HEK293 (cell line): Measurements from ENCODE around the gene RNF149.

Source experiments
- GLIS2 ChIP-seq: fragments of 450-650 bp; formaldehyde crosslinking; IDR thresholded peaks from 2 replicates; pipeline ENCODE4 v1.5.1; 2016; ENCODE audit warnings: missing biosample characterization, missing genetic modification characterization
- KLF1 ChIP-seq: fragments of 450-650 bp; formaldehyde crosslinking; IDR thresholded peaks from 2 replicates; pipeline ENCODE4 v1.5.1; 2016; ENCODE audit warnings: missing biosample characterization, missing genetic modification characterization
- MZF1 ChIP-seq: fragments of 450-650 bp; formaldehyde crosslinking; IDR thresholded peaks from 2 replicates; pipeline ENCODE4 v1.5.1; 2017; ENCODE audit warnings: missing biosample characterization, missing genetic modification characterization, borderline replicate concordance
- PATZ1 ChIP-seq: fragments of 450-650 bp; formaldehyde crosslinking; IDR thresholded peaks from 2 replicates; pipeline ENCODE4 v1.5.1; 2016; ENCODE audit warnings: missing biosample characterization, missing genetic modification characterization
- SCRT1 ChIP-seq: fragments of 450-650 bp; formaldehyde crosslinking; IDR thresholded peaks from 2 replicates; pipeline ENCODE4 v1.5.1; 2016; ENCODE audit warnings: missing biosample characterization, missing genetic modification characterization, borderline replicate concordance
- SP7 ChIP-seq: fragments of 450-650 bp; formaldehyde crosslinking; IDR thresholded peaks from 2 replicates; pipeline ENCODE4 v1.5.1; 2016; ENCODE audit warnings: missing biosample characterization, missing genetic modification characterization
- TSHZ1 ChIP-seq: fragments of 450-650 bp; formaldehyde crosslinking; IDR thresholded peaks from 2 replicates; pipeline ENCODE4 v1.5.1; 2016; ENCODE audit warnings: missing biosample characterization, missing genetic modification characterization, borderline replicate concordance
- YY2 ChIP-seq: fragments of 450-650 bp; formaldehyde crosslinking; IDR thresholded peaks from 2 replicates; pipeline ENCODE4 v1.5.1; 2016; ENCODE audit warnings: missing biosample characterization, missing genetic modification characterization
- ZBTB10 ChIP-seq: fragments of 450-650 bp; formaldehyde crosslinking; IDR thresholded peaks from 2 replicates; pipeline ENCODE4 v1.5.1; 2016; ENCODE audit warnings: missing biosample characterization, missing genetic modification characterization
- ZBTB11 ChIP-seq: fragments of 450-650 bp; formaldehyde crosslinking; conservative IDR thresholded peaks from 2 replicates; pipeline ENCODE4 v1.5.1; 2016; ENCODE audit warnings: low read depth, missing biosample characterization, missing genetic modification characterization
- ZBTB20 ChIP-seq: fragments of 450-650 bp; formaldehyde crosslinking; IDR thresholded peaks from 2 replicates; pipeline ENCODE4 v1.5.1; 2016; ENCODE audit warnings: missing biosample characterization, missing genetic modification characterization
- ZBTB21 ChIP-seq: fragments of 450-650 bp; formaldehyde crosslinking; IDR thresholded peaks from 2 replicates; pipeline ENCODE4 v1.5.1; 2017; ENCODE audit warnings: missing biosample characterization, missing genetic modification characterization
- ZNF121 ChIP-seq: fragments of 450-650 bp; formaldehyde crosslinking; IDR thresholded peaks from 2 replicates; pipeline ENCODE4 v1.5.1; 2016; ENCODE audit warnings: missing biosample characterization, missing genetic modification characterization
- ZNF132 ChIP-seq: fragments of 450-650 bp; formaldehyde crosslinking; IDR thresholded peaks from 2 replicates; pipeline ENCODE4 v1.5.1; 2017; ENCODE audit warnings: missing biosample characterization, missing genetic modification characterization, borderline replicate concordance
- ZNF174 ChIP-seq: fragments of 450-650 bp; formaldehyde crosslinking; IDR thresholded peaks from 2 replicates; pipeline ENCODE4 v1.5.0; 2017; ENCODE audit warnings: missing biosample characterization, mild to moderate bottlenecking, missing genetic modification characterization
- ZNF341 ChIP-seq: fragments of 450-650 bp; formaldehyde crosslinking; IDR thresholded peaks from 2 replicates; pipeline ENCODE4; 2016; ENCODE audit warnings: low read depth, missing biosample characterization, missing genetic modification characterization
- ZNF350 ChIP-seq: fragments of 450-650 bp; formaldehyde crosslinking; IDR thresholded peaks from 2 replicates; pipeline ENCODE4 v1.5.0; 2017; ENCODE audit warnings: missing biosample characterization, mild to moderate bottlenecking, missing genetic modification characterization
- ZNF362 ChIP-seq: fragments of 450-650 bp; formaldehyde crosslinking; IDR thresholded peaks from 2 replicates; pipeline ENCODE4 v1.5.1; 2016; ENCODE audit warnings: missing biosample characterization, missing genetic modification characterization
- ZNF639 ChIP-seq: fragments of 450-650 bp; formaldehyde crosslinking; IDR thresholded peaks from 2 replicates; pipeline ENCODE4 v1.5.1; 2016; ENCODE audit warnings: missing biosample characterization, missing genetic modification characterization
- ZNF747 ChIP-seq: fragments of 450-650 bp; formaldehyde crosslinking; IDR thresholded peaks from 2 replicates; pipeline ENCODE4 v1.5.1; 2016; ENCODE audit warnings: missing biosample characterization, missing genetic modification characterization
- ZNF76 ChIP-seq: fragments of 450-650 bp; formaldehyde crosslinking; IDR thresholded peaks from 2 replicates; pipeline ENCODE4; 2016; ENCODE audit warnings: low read depth, missing biosample characterization, missing genetic modification characterization, borderline replicate concordance
- ZSCAN18 ChIP-seq: fragments of 450-650 bp; formaldehyde crosslinking; IDR thresholded peaks from 2 replicates; pipeline ENCODE4 v1.5.1; 2016; ENCODE audit warnings: missing biosample characterization, missing genetic modification characterization

Gene RNF149

GRCh38 chr2:101252408-101253012 is 56.0 kb downstream of the RNF149 start, which contains the start of gene CNOT11 (continued):
- TF ChIP-seq ZBTB11 (peak; percentile 88), YY2 (no peak), ZNF121 (peak; percentile 49; the same call in 1 of the 2 replicates), MZF1 (tag by site-specific recombination) (0 out of 2 replicates have a peak, but pooled peaks have one; percentile 46), ZNF341 (tag by site-specific recombination) (peak; percentile 89), ZNF639 (tag by site-specific recombination) (0 out of 2 replicates have a peak, but pooled peaks have one; percentile 26), ZNF76 (tag by site-specific recombination) (no peak), ZNF362 (tag by site-specific recombination) (no peak), ZSCAN18 (tag by site-specific recombination) (no peak), ZBTB20 (tag by site-specific recombination) (peak; percentile 94; the same call in 1 of the 2 replicates), ZNF132 (tag by site-specific recombination) (no peak), KLF1 (tag by site-specific recombination) (peak; percentile 28; the same call in 1 of the 2 replicates), SCRT1 (tag by site-specific recombination) (no peak), PATZ1 (tag by site-specific recombination) (peak; percentile 42; the same call in 1 of the 2 replicates), ZNF174 (tag by site-specific recombination) (no peak), ZNF747 (tag by site-specific recombination) (no peak), GLIS2 (tag by site-specific recombination) (peak; percentile 38), ZNF350 (no peak), ZBTB21 (tag by site-specific recombination) (no peak), ZBTB10 (no peak), TSHZ1 (tag by site-specific recombination) (no peak), SP7 (peak; percentile 30; the same call in 1 of the 2 replicates)
